Measurements from ENCODE around the gene CRHR1.

CRHR1 gene

DNA sequence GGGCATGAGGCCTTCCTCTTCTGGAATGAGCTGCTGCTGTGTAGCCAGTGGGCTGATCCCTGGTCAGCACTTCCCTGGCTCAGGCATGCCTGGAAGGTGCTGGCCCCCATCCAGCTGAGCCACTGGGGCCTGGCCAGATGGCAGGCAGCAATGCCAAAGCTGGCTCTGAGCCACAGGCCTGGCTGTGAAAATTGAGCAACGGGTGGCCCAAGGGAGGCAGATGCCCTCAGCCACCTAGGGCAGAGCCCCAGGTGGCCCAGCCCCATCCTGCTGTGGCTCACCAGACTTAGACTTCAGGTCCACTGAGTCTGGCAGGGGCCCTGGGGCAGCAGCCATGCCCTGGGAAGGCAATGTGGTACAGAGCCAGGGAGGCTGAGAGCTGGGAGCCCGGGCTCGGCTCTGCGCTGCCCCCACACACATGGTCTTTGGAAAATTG, 8.5 kb upstream of the CRHR1 start:
- no peak overlapping the region for H3K4me3 Mint-ChIP-seq
- no peaks in the 10 kb centered on the region for H3K36me3 Mint-ChIP-seq (ENCODE audit: low read depth)
- peaks cover 13% of the 10 kb centered on the region for H3K4me1 Mint-ChIP-seq
- H3K9me3 Mint-ChIP-seq: no peaks in the 10 kb centered on the region
- no peak overlapping the region for H3K27ac Mint-ChIP-seq
- peaks cover 37% of the 10 kb centered on the region for H3K27me3 Mint-ChIP-seq (ENCODE audit: low read depth, poor library complexity)
- TF ChIP-seq CTCF (IDR thresholded peaks at IDR 0.05): no peak
- DNase-seq: no peak

DNA sequence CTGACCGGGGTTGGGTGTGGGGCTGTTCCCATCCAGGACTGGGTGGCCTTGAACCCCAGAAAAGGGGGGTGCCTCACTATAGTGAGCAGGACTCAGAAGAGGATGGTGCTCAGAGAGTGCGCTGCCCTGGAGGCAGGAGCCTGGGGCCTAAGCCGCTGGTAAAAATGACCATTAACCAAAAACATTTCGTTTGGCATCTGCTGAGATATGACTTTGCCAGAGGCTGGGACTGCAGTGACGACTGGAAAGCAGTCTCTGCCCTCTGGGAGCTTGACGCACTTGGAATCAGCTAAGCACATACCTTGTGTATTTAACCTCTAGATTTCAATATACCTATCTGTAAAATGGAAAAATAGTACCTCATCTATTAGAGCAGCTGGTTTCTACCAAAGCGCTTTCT, 7.2 kb upstream of the CRHR1 start:
- no peak for TF ChIP-seq CTCF (IDR thresholded peaks at IDR 0.05)
- no peak for DNase-seq
- Mint-ChIP-seq H3K27ac (no peak overlapping the region), H3K36me3 (ENCODE audit: low read depth) (no peaks in the 10 kb centered on the region), H3K27me3 (ENCODE audit: low read depth, poor library complexity) (peaks cover 46% of the 10 kb centered on the region), H3K9me3 (no peaks in the 10 kb centered on the region), H3K4me1 (peaks cover 7% of the 10 kb centered on the region), H3K4me3 (no peak overlapping the region)

DNA sequence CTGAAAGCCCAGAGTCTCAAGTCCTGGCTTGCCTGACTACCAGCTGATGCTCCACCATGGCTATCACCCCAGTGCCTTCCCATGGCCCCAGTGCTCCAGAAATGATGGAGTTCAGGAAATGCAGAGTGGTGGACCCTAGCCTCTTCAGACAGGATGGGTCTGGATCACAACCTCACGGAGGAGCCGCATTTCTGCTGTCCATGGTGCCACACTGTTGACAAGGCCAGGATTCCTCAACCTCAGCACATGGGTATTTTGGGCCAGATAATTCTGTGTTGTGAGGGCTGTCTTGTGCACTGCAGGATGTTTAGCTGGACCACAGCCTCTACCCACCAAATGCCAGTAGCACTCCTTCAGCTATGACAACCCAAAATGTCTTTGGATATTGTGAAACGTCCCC, 6.7 kb upstream of the CRHR1 start:
- no peak for DNase-seq
- H3K4me3 Mint-ChIP-seq: no peak overlapping the region
- H3K4me1 Mint-ChIP-seq: peaks cover 7% of the 10 kb centered on the region
- peaks cover 51% of the 10 kb centered on the region for H3K27me3 Mint-ChIP-seq (ENCODE audit: low read depth, poor library complexity)
- H3K27ac Mint-ChIP-seq: no peak overlapping the region
- H3K9me3 Mint-ChIP-seq: no peaks in the 10 kb centered on the region
- H3K36me3 Mint-ChIP-seq (ENCODE audit: low read depth): no peaks in the 10 kb centered on the region
- no peak for TF ChIP-seq CTCF (IDR thresholded peaks at IDR 0.05)

DNA sequence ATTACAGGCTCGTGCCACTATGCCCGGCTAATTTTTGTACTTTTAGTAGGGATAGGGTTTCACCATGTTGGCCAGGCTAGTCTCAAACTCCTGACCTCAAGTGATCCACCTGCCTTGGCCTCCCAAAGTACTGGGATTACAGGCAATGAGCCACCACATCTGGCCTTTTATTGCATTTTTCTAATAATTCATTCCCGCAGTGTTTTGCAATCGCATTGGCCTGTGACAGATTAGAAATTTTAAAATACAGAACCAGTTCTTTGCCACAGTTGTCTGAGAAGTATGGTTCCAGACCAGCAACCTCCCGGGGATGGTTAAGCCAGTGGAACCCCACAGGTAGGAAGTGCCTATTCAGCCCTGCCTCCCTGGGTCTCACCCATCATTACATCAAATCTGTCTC, 3.2 kb upstream of the CRHR1 start:
- no peak for DNase-seq
- no peak overlapping the region for H3K4me3 Mint-ChIP-seq
- no peaks in the 10 kb centered on the region for H3K36me3 Mint-ChIP-seq (ENCODE audit: low read depth)
- TF ChIP-seq CTCF (IDR thresholded peaks at IDR 0.05): no peak
- H3K27ac Mint-ChIP-seq: no peak overlapping the region
- H3K27me3 Mint-ChIP-seq (ENCODE audit: low read depth, poor library complexity): peaks cover 72% of the 10 kb centered on the region
- H3K9me3 Mint-ChIP-seq: no peaks in the 10 kb centered on the region
- H3K4me1 Mint-ChIP-seq: peaks cover 11% of the 10 kb centered on the region

GRCh38 chr17:45782889-45783592, 1.1 kb upstream of the CRHR1 start:
- H3K27me3 Mint-ChIP-seq (ENCODE audit: low read depth, poor library complexity): peaks cover 81% of the 10 kb centered on the region
- H3K27ac Mint-ChIP-seq: no peak overlapping the region
- H3K4me3 Mint-ChIP-seq: peak overlapping the region; percentile 86
- no peaks in the 10 kb centered on the region for H3K9me3 Mint-ChIP-seq
- DNase-seq: peak; percentile 88
- no peaks in the 10 kb centered on the region for H3K36me3 Mint-ChIP-seq (ENCODE audit: low read depth)
- TF ChIP-seq CTCF (IDR thresholded peaks at IDR 0.05): peak; percentile 94
- peaks cover 11% of the 10 kb centered on the region for H3K4me1 Mint-ChIP-seq
